Caco-2 (cell line): ENCODE measurements around the gene ADPGK. TPM values are rescaled to one million over a fixed set of nuclear protein-coding genes. Genes with fewer than 3 reads are reported as not detected.
"Not testable (repeated sequence)": the region's sequence is repeated elsewhere in the genome, so short reads cannot be mapped to it uniquely, and the experiment has no call there.

Experiments used
- BruUV-seq: library from RNA; stranded (reverse); fragments of 400-500 nt; replicated peaks from 2 replicates; lab custom pipeline; 2021; lab: Mats Ljungman, UMichigan
- CTCF ChIA-PET: fragments of 300-600 bp; sonication (Branson Sonifier 250); formaldehyde crosslinking; loops from one replicate; lab custom pipeline; 2022; ENCODE audit warnings: antibody characterized with exemption; lab: Charles Lee
- POLR2A ChIA-PET: fragments of 300-600 bp; sonication (Branson Sonifier 250); formaldehyde crosslinking; loops from one replicate; lab custom pipeline; 2022; ENCODE audit warnings: antibody characterized with exemption; lab: Charles Lee
- DNase-seq, 2 experiments: peaks; one replicate each; pipeline versions ENCODE4 v3.0.0 to v3.0.0-alpha.2; 2020 to 2022
- H3K27me3 ChIP-seq: replicated peaks from 2 replicates; pipeline ENCODE4 v1.6.0; 2011; ENCODE audit warnings: low read length; ENCODE audit not compliant: control insufficient read depth, insufficient read depth
- H3K36me3 ChIP-seq: 2 replicates; pipeline ENCODE4 v1.5.1; 2011; ENCODE audit warnings: low read length; ENCODE audit not compliant: control insufficient read depth, insufficient read depth
- H3K4me1 ChIP-seq: fragments of 250-450 bp; sonication (Bioruptor Pico); 2 replicates; pipeline ENCODE4 v1.5.1; 2020; ENCODE audit warnings: mild to moderate bottlenecking
- H3K4me3 ChIP-seq: 2 replicates; pipeline ENCODE4 v1.5.1; 2011; ENCODE audit warnings: low read depth, mild to moderate bottlenecking, control low read depth, low read length
- H3K9me3 ChIP-seq: fragments of 250-450 bp; sonication (Bioruptor Pico); 2 replicates; pipeline ENCODE4 v1.5.1; 2020; ENCODE audit warnings: mild to moderate bottlenecking, moderate library complexity
- H3K27ac Mint-ChIP-seq: one replicate; pipeline ENCODE4 v1.8.0; 2022; ENCODE audit warnings: mixed read lengths; ENCODE audit not compliant: unreplicated experiment
- H3K27me3 Mint-ChIP-seq: one replicate; pipeline ENCODE4 v1.8.0; 2022; ENCODE audit warnings: mixed read lengths; ENCODE audit not compliant: insufficient read depth, unreplicated experiment
- H3K36me3 Mint-ChIP-seq: one replicate; pipeline ENCODE4 v1.8.0; 2022; ENCODE audit warnings: mild to moderate bottlenecking, mixed read lengths; ENCODE audit not compliant: insufficient read depth, unreplicated experiment
- H3K4me1 Mint-ChIP-seq: one replicate; pipeline ENCODE4 v1.8.0; 2022; ENCODE audit warnings: low read depth, mixed read lengths; ENCODE audit not compliant: unreplicated experiment
- H3K4me3 Mint-ChIP-seq: one replicate; pipeline ENCODE4 v1.8.0; 2022; ENCODE audit warnings: mild to moderate bottlenecking, moderate library complexity, mixed read lengths; ENCODE audit not compliant: unreplicated experiment
- H3K9me3 Mint-ChIP-seq: one replicate; pipeline ENCODE4 v1.8.0; 2022; ENCODE audit warnings: mixed read lengths; ENCODE audit not compliant: unreplicated experiment
- intact Hi-C: fragments of 100-400 bp; cut with micrococcal nuclease; formaldehyde crosslinking; loops from one replicate; pipeline ENCODE4 v1.10.0; 2022; ENCODE audit not compliant: unreplicated experiment
- total RNA-seq: library from RNA; stranded (reverse); gene quantifications from 2 replicates; pipeline ENCODE4 v1.2.3, GENCODE V29; 2022
- TF ChIP-seq, protein P1 (sequence below), 2 experiments: fragments of 200-600 bp in 1 of 2; IDR thresholded peaks; 1 replicate in 1 of 2; 2 replicates in 1 of 2; pipeline versions ENCODE4 v1.5.1 to v1.8.0; 2011 to 2022; ENCODE audit warnings: antibody characterized with exemption in 1 of 2, control low read depth in 1 of 2, inconsistent platforms in 1 of 2, low read depth in 1 of 2, low read length in 1 of 2, mild to moderate bottlenecking in 1 of 2, moderate library complexity in 1 of 2; ENCODE audit not compliant: insufficient read depth in 1 of 2, severe bottlenecking in 1 of 2, unreplicated experiment in 1 of 2

The ADPGK gene
- total RNA-seq, 1 experiment from 2014 or later, result 55.6 TPM

DNA sequence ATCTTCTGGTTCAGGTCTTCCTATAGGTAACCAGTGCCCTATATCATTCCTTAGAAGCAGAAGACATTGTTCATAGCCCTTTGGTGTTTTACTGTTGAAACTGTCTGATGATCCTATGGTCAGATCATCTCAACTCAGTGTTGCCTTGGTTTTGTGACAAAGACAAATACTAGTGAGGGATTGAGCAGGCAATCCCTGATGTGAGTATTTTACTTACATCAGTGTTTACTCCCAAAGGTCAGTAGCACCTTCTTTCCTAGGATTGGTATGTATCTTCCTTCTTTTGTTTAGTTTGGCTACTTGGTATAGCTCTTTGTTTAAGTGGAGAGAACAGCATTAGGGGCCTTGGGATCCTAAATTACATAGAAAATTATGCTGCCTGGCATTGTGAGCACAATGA lies 56.4 kb downstream of the ADPGK start:
- Mint-ChIP-seq H3K4me1 (peaks cover 12% of the 10 kb centered on the region), H3K9me3 (no peaks in the 10 kb centered on the region), H3K4me3 (no peak overlapping the region), H3K27ac (peak overlapping the region; percentile 26), H3K27me3 (no peaks in the 10 kb centered on the region), H3K36me3 (no peaks in the 10 kb centered on the region)
- Histone ChIP-seq H3K27me3 (no peaks in the 10 kb centered on the region), H3K9me3 (no peaks in the 10 kb centered on the region), H3K4me1 (peaks cover 13% of the 10 kb centered on the region; the same call in 1 of the 2 replicates), H3K4me3 (no peak overlapping the region), H3K36me3 (no peaks in the 10 kb centered on the region; the same call in 1 of the 2 replicates)
- intact Hi-C loops, result no loop called here
- CTCF ChIA-PET, result interaction anchor here (0.6 kb wide), 1 partner anchor 983 kb away, joined by 3 read pairs; no protein-coding TSS in a partner anchor
- DNase-seq, result no peak
- no TSS peak for BruUV-seq
- POLR2A ChIA-PET, result no interaction called here
- TF ChIP-seq, protein P1, sequence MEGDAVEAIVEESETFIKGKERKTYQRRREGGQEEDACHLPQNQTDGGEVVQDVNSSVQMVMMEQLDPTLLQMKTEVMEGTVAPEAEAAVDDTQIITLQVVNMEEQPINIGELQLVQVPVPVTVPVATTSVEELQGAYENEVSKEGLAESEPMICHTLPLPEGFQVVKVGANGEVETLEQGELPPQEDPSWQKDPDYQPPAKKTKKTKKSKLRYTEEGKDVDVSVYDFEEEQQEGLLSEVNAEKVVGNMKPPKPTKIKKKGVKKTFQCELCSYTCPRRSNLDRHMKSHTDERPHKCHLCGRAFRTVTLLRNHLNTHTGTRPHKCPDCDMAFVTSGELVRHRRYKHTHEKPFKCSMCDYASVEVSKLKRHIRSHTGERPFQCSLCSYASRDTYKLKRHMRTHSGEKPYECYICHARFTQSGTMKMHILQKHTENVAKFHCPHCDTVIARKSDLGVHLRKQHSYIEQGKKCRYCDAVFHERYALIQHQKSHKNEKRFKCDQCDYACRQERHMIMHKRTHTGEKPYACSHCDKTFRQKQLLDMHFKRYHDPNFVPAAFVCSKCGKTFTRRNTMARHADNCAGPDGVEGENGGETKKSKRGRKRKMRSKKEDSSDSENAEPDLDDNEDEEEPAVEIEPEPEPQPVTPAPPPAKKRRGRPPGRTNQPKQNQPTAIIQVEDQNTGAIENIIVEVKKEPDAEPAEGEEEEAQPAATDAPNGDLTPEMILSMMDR (IDR thresholded peaks at IDR 0.05; ENCODE audit: insufficient read depth in 1 of 2, low read depth in 1 of 2, low read length in 1 of 2, severe bottlenecking in 1 of 2, unreplicated experiment in 1 of 2), result no peak

DNA sequence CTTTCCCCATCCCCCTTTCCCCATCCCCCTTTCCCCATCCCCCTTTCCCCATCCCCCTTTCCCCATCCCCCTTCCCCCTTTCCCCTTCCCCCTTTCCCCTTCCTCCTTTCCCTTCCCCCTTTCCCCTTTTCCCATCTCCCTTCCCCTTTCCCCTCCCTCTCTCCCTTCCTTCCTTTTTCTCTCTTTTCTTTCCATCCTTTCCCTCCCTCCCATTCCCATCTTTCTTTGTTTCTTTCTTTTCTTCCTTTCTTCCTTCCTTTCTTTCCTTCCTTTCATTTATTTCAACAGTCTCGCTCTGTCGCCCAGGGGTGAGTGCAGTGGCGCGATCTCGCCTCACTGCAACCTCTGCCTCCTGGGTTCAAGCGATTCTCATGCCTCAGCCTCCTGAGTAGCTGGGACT lies 57.7 kb downstream of the ADPGK start:
- BruUV-seq, H3K36me3 Mint-ChIP-seq, CTCF ChIA-PET: not testable (repeated sequence)

DNA sequence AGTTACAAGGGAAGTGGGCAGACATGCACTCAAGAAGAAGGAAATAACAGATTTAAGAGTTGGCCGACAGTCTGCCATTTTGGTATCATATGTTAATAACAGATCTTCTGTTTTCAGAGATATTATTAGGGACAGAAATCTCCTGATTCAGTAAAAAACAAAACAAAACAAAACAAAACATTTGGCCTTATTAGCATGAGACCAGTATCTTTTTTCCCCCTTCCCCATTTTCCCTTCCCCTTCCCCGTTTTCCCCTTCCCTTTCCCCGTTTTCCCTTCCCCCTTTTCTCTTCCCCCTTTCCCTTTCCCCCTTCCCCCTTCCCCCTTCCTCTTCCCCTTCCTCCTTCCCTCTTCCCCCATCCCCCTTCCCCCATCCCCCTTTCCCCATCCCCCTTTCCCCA lies 58.1 kb downstream of the ADPGK start:
- H3K4me3 Mint-ChIP-seq, result no peak overlapping the region
- Histone ChIP-seq H3K4me1 (peaks cover 13% of the 10 kb centered on the region; the same call in 1 of the 2 replicates), H3K27me3 (no peaks in the 10 kb centered on the region), H3K9me3 (no peaks in the 10 kb centered on the region), H3K4me3 (no peak overlapping the region), H3K36me3 (no peaks in the 10 kb centered on the region; the same call in 1 of the 2 replicates)
- peaks cover 12% of the 10 kb centered on the region for H3K4me1 Mint-ChIP-seq
- POLR2A ChIA-PET, result no interaction called here
- no TSS peak for BruUV-seq
- intact Hi-C loops, result no loop called here
- no peaks in the 10 kb centered on the region for H3K27me3 Mint-ChIP-seq
- H3K9me3 Mint-ChIP-seq, result no peaks in the 10 kb centered on the region
- TF ChIP-seq, protein P1 (IDR thresholded peaks at IDR 0.05; ENCODE audit: insufficient read depth in 1 of 2, low read depth in 1 of 2, low read length in 1 of 2, severe bottlenecking in 1 of 2, unreplicated experiment in 1 of 2), result no peak
- no peaks in the 10 kb centered on the region for H3K36me3 Mint-ChIP-seq
- CTCF ChIA-PET, result no interaction called here
- H3K27ac Mint-ChIP-seq, result no peak overlapping the region
- DNase-seq, result no peak

More for the DNA sequence above, 57.7 kb downstream of the ADPGK start:
- H3K4me1 ChIP-seq, result peaks cover 13% of the 10 kb centered on the region; the same call in 1 of the 2 replicates
- peaks cover 12% of the 10 kb centered on the region for H3K4me1 Mint-ChIP-seq
- H3K4me3 Mint-ChIP-seq, H3K9me3 Mint-ChIP-seq, H3K9me3 ChIP-seq, intact Hi-C loops, H3K36me3 ChIP-seq, H3K27ac Mint-ChIP-seq, DNase-seq, H3K27me3 ChIP-seq, POLR2A ChIA-PET, H3K27me3 Mint-ChIP-seq, H3K4me3 ChIP-seq: not testable (repeated sequence)
